IMR-90 (cell line): ENCODE results near the gene SCG5. TPM values are rescaled to one million over a fixed set of nuclear protein-coding genes. Genes with fewer than 3 reads are reported as not detected.

Experiments
- ATAC-seq: fragments of 200-7000 bp; cut with Tn5 transposase; 2 replicates; pipeline ENCODE4 v1.9.1; 2020; ENCODE audit warnings: low read depth, mild to moderate bottlenecking, moderate library complexity
- BruUV-seq: library from RNA; stranded (reverse); fragments of 400-500 nt; replicated peaks from 2 replicates; lab custom pipeline; 2021; lab: Mats Ljungman, UMichigan
- CTCF ChIA-PET: fragments of 300-600 bp; formaldehyde crosslinking; extraction: SDS; loops from one replicate; lab custom pipeline; 2021; ENCODE audit warnings: antibody characterized with exemption; lab: Yijun Ruan, JAX
- POLR2A ChIA-PET: fragments of 300-600 bp; sonication (Branson Sonifier 250); formaldehyde crosslinking; loops from one replicate; lab custom pipeline; 2022; ENCODE audit warnings: antibody characterized with exemption; ENCODE audit not compliant: unreplicated experiment; lab: Charles Lee
- DNase-seq: peaks from one replicate; pipeline ENCODE4 v3.0.0; 2013
- H2AFZ ChIP-seq: replicated peaks from 2 replicates; pipeline ENCODE3; 2013; ENCODE audit warnings: low read length, mild to moderate bottlenecking; ENCODE audit not compliant: poor library complexity
- H2AK5ac ChIP-seq: 2 replicates; pipeline ENCODE4 v1.6.1; 2013; ENCODE audit warnings: low read depth, low read length, inconsistent platforms
- H2AK9ac ChIP-seq: replicated peaks from 2 replicates; pipeline ENCODE3; 2013; ENCODE audit warnings: mild to moderate bottlenecking, low read depth, low read length, moderate library complexity; ENCODE audit not compliant: poor library complexity
- H2BK120ac ChIP-seq: 2 replicates; pipeline ENCODE4 v1.6.1; 2013; ENCODE audit warnings: low read depth, low read length, inconsistent platforms
- H2BK15ac ChIP-seq: 3 replicates; pipeline ENCODE4 v1.6.1; 2013; ENCODE audit warnings: low read depth, low read length, inconsistent platforms
- H2BK20ac ChIP-seq: 2 replicates; pipeline ENCODE4 v1.6.1; 2013; ENCODE audit warnings: low read depth, mild to moderate bottlenecking, inconsistent platforms, low read length, moderate library complexity
- H2BK5ac ChIP-seq: 2 replicates; pipeline ENCODE4 v1.6.1; 2013; ENCODE audit warnings: mild to moderate bottlenecking, low read depth, low read length, inconsistent platforms; ENCODE audit not compliant: poor library complexity, severe bottlenecking
- H3K14ac ChIP-seq: replicated peaks from 2 replicates; pipeline ENCODE4 v1.6.1; 2013; ENCODE audit warnings: low read depth, low read length, inconsistent platforms
- H3K18ac ChIP-seq: 2 replicates; pipeline ENCODE4 v1.6.1; 2013; ENCODE audit warnings: low read depth, low read length, control low read depth
- H3K23ac ChIP-seq: 2 replicates; pipeline ENCODE4 v1.6.1; 2013; ENCODE audit warnings: low read depth, low read length, inconsistent platforms
- H3K27ac ChIP-seq: 2 replicates; pipeline ENCODE4 v1.5.1; 2013; ENCODE audit warnings: mild to moderate bottlenecking, control low read depth, low read length; ENCODE audit not compliant: insufficient read depth
- H3K27me3 ChIP-seq: 2 replicates; pipeline ENCODE4 v1.6.1; 2013; ENCODE audit warnings: low read length; ENCODE audit not compliant: control insufficient read depth, insufficient read depth
- H3K36me3 ChIP-seq: 2 replicates; pipeline ENCODE4 v1.6.1; 2013; ENCODE audit warnings: low read length, mixed read lengths; ENCODE audit not compliant: control insufficient read depth, insufficient read depth
- H3K4ac ChIP-seq: 2 replicates; pipeline ENCODE4 v1.6.1; 2013; ENCODE audit warnings: low read depth, low read length, inconsistent platforms
- H3K4me1 ChIP-seq: 2 replicates; pipeline ENCODE4 v1.6.1; 2013; ENCODE audit warnings: low read length, mixed read lengths; ENCODE audit not compliant: control insufficient read depth, insufficient read depth
- H3K4me2 ChIP-seq: 2 replicates; pipeline ENCODE4 v1.6.1; 2013; ENCODE audit warnings: low read depth, mild to moderate bottlenecking, control low read depth, low read length, moderate library complexity
- H3K4me3 ChIP-seq: 2 replicates; pipeline ENCODE4 v1.5.1; 2013; ENCODE audit warnings: low read depth, mild to moderate bottlenecking, control low read depth, low read length, moderate library complexity; ENCODE audit not compliant: insufficient read depth
- H3K56ac ChIP-seq: 2 replicates; pipeline ENCODE4 v1.6.1; 2013; ENCODE audit warnings: low read length, inconsistent platforms; ENCODE audit not compliant: insufficient read depth; ENCODE audit errors: extremely low read depth
- H3K79me1 ChIP-seq, 2 experiments: 2 replicates each; pipeline ENCODE4 v1.6.1; 2013; ENCODE audit warnings: low read length in 2 of 2, inconsistent platforms in 1 of 2, low read depth in 1 of 2
- H3K9ac ChIP-seq: 2 replicates; pipeline ENCODE4 v1.6.1; 2013; ENCODE audit warnings: low read depth, low read length, control low read depth
- H3K9me1 ChIP-seq: 2 replicates; pipeline ENCODE4 v1.6.1; 2013; ENCODE audit warnings: low read length, inconsistent platforms; ENCODE audit not compliant: insufficient read depth
- H3K9me3 ChIP-seq: 2 replicates; pipeline ENCODE4 v1.6.1; 2013; ENCODE audit warnings: low read length; ENCODE audit not compliant: control insufficient read depth, insufficient read depth
- H4K20me1 ChIP-seq: 2 replicates; pipeline ENCODE4 v1.6.1; 2013; ENCODE audit warnings: low read length, inconsistent platforms; ENCODE audit not compliant: insufficient read depth
- H4K5ac ChIP-seq: 2 replicates; pipeline ENCODE4 v1.6.1; 2013; ENCODE audit warnings: mild to moderate bottlenecking, low read depth, low read length, control low read depth
- H4K8ac ChIP-seq, 2 experiments: 2 replicates each; pipeline ENCODE4 v1.6.1; 2013; ENCODE audit warnings: low read depth in 2 of 2, low read length in 2 of 2, control low read depth in 1 of 2, inconsistent platforms in 1 of 2
- H4K91ac ChIP-seq: 2 replicates; pipeline ENCODE4 v1.6.1; 2013; ENCODE audit warnings: low read depth, low read length, inconsistent platforms; ENCODE audit not compliant: insufficient read depth
- BHLHE40 ChIP-seq: fragments of 150-350 bp; IDR thresholded peaks from 2 replicates; pipeline ENCODE4 v1.6.1; 2016; ENCODE audit warnings: mild to moderate bottlenecking, low read depth, low read length
- CTCF ChIP-seq: conservative IDR thresholded peaks from 2 replicates; pipeline ENCODE4 v1.5.1; 2012; ENCODE audit warnings: mild to moderate bottlenecking, low read depth, low read length, improper control_type of control experiment
- MAFK ChIP-seq: IDR thresholded peaks from 2 replicates; pipeline ENCODE4 v1.6.1; 2012; ENCODE audit warnings: low read depth, low read length, improper control_type of control experiment
- NFE2L2 ChIP-seq: fragments of 150-350 bp; IDR thresholded peaks from 2 replicates; pipeline ENCODE4 v1.6.1; 2016; ENCODE audit warnings: low read depth, mild to moderate bottlenecking, low read length
- RAD21 ChIP-seq: IDR thresholded peaks from 2 replicates; pipeline ENCODE4 v1.6.1; 2012; ENCODE audit warnings: low read length, improper control_type of control experiment
- USF2 ChIP-seq: fragments of 150-350 bp; IDR thresholded peaks from 2 replicates; pipeline ENCODE4 v1.6.1; 2017; ENCODE audit warnings: mild to moderate bottlenecking, antibody characterized with exemption, low read length, low read depth
- WGBS, 2 experiments: methylation state at CpG; one replicate each; pipeline versions ENCODE4 v1.1.5 to v1.1.7; 2013; ENCODE audit warnings: missing lambda C conversion rate in 2 of 2; ENCODE audit not compliant: insufficient read length in 1 of 2; ENCODE audit errors: extremely low coverage in 2 of 2; 5-methylcytosine and 5-hydroxymethylcytosine counted together
- dilution Hi-C: fragments of 300-500 bp; cut with HindIII; formaldehyde crosslinking; loops from one replicate; pipeline ENCODE4 v1.14.3; 2018; ENCODE audit warnings: low sequenced_read_pairs; ENCODE audit not compliant: unreplicated experiment
- in situ Hi-C: fragments of 300-500 bp; cut with MboI; formaldehyde crosslinking; loops from 3 replicates; pipeline ENCODE4 v1.14.3; 2019; ENCODE audit warnings: low sequenced_read_pairs, inconsistent platforms, mixed read lengths
- intact Hi-C: fragments of 100-400 bp; cut with micrococcal nuclease; formaldehyde crosslinking; loops from 2 replicates; pipeline ENCODE4 v1.10.0; 2022
- polyA plus RNA-seq, 3 experiments: library from polyadenylated mRNA; depleted of rRNA; stranded (reverse); fragments of >200 nt; gene quantifications; 2 replicates each; pipeline ENCODE4 v1.2.3, GENCODE V29; 2012; ENCODE audit warnings: low replicate concordance in 1 of 3
- total RNA-seq: library from RNA; depleted of rRNA; stranded (reverse); fragments of >200 nt; gene quantifications from 2 replicates; pipeline ENCODE4 v1.2.3, GENCODE V29; 2012

Gene SCG5
- total and polyA plus RNA-seq, 2 of the 4 experiments (the other 2 are of a cell fraction): 7.9 to 16.8 TPM

- Histone ChIP-seq H2BK20ac (no peak overlapping the region), H3K4me1 (peaks cover 16% of the 10 kb centered on the region; the same call in 1 of the 2 replicates), H3K9me1 (no peaks in the 10 kb centered on the region), H3K36me3 (no peaks in the 10 kb centered on the region), H4K20me1 (no peaks in the 10 kb centered on the region), H2AK5ac (no peak overlapping the region), H4K91ac (no peak overlapping the region), H3K27ac (no peak overlapping the region), H3K4ac (no peak overlapping the region), H3K4me3 (no peak overlapping the region), H3K4me2 (no peak overlapping the region), H3K79me1 (no peaks in the 10 kb centered on the region), H3K9me3 (no peaks in the 10 kb centered on the region), H3K9ac (no peak overlapping the region), H2BK120ac (no peak overlapping the region), H2AK9ac (no peak overlapping the region), H3K18ac (no peak overlapping the region; the same call in 1 of the 2 replicates), H2AFZ (no peak overlapping the region), H3K27me3 (no peaks in the 10 kb centered on the region), H4K8ac (no peak overlapping the region), H2BK5ac (no peak overlapping the region), H3K23ac (no peak overlapping the region), H2BK15ac (no peak overlapping the region), H3K14ac (no peak overlapping the region), H4K5ac (no peak overlapping the region), H3K56ac (no peak overlapping the region)
- no peak for TF ChIP-seq BHLHE40
- no peak for TF ChIP-seq CTCF
- TF ChIP-seq USF2: no peak
- TF ChIP-seq RAD21: no peak
- no peak for TF ChIP-seq MAFK
- no peak for TF ChIP-seq NFE2L2
- intact Hi-C loops (no loop called here), in situ Hi-C loops (no loop called here), dilution Hi-C loops (no loop called here)
- ChIA-PET CTCF (interaction anchor here (1.5 kb wide), 1 partner anchor 14 kb away, joined by 3 read pairs; no protein-coding TSS in a partner anchor), POLR2A (no interaction called here)
- WGBS, 2 experiments: no CpG with 5 or more reads among the region's 3 CpGs
- BruUV-seq: no TSS peak
- DNase-seq: peak; percentile 30
- ATAC-seq: no peak
Measured at GRCh38 chr15:32701863-32702262, 60.4 kb downstream of the SCG5 start.
